ENCODE data around the gene TP53I3.
"Not testable (repeated sequence)": the region's sequence is repeated elsewhere in the genome, so short reads cannot be mapped to it uniquely, and the experiment has no call there.

Gene TP53I3

DNA sequence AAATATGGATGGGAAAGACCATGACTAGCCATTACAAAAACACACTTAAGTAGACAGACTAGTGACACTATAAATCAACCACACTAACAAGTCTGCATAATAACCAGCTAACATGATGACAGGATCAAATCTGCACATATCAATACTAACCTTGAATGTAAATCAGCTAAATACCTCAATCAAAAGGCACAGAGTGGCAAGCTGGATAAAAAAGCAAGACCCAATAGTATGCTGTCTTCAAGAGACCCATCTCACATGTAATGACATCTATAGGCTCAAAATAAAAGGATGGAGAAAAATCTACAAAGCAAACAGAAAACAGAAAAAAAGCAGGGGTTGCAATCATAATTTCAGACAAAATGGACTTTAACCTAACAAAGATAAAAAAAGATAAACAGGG, 22.2 kb upstream of the TP53I3 start:
- TF ChIP-seq, protein P1, sequence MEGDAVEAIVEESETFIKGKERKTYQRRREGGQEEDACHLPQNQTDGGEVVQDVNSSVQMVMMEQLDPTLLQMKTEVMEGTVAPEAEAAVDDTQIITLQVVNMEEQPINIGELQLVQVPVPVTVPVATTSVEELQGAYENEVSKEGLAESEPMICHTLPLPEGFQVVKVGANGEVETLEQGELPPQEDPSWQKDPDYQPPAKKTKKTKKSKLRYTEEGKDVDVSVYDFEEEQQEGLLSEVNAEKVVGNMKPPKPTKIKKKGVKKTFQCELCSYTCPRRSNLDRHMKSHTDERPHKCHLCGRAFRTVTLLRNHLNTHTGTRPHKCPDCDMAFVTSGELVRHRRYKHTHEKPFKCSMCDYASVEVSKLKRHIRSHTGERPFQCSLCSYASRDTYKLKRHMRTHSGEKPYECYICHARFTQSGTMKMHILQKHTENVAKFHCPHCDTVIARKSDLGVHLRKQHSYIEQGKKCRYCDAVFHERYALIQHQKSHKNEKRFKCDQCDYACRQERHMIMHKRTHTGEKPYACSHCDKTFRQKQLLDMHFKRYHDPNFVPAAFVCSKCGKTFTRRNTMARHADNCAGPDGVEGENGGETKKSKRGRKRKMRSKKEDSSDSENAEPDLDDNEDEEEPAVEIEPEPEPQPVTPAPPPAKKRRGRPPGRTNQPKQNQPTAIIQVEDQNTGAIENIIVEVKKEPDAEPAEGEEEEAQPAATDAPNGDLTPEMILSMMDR (IDR thresholded peaks at IDR 0.05; ENCODE audit: low read depth, low read length), result no peak
- no peak overlapping the region for H3K4me3 ChIP-seq (ENCODE audit: low read depth, low read length)

DNA sequence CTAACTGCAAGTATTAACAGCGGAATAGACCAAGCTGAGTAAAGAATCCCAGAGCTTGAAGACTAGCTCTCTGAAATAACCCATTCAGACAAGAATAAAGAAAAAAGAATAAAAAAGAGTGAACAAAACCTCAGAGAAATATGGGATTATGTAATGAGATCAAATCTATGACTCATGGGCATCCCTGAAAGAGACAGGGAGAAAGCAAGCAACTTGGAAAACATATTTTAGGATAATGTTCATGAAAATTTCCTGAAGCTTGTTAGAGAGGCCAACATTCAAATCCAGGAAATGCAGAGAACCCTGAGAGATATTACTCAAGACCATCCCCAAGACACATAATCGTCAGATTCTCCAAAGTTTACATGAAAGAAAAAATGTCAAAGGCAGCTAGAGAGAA, 21.2 kb upstream of the TP53I3 start:
- TF ChIP-seq, protein P1 (IDR thresholded peaks at IDR 0.05; ENCODE audit: low read depth, low read length), result no peak
- no peak overlapping the region for H3K4me3 ChIP-seq (ENCODE audit: low read depth, low read length)

DNA sequence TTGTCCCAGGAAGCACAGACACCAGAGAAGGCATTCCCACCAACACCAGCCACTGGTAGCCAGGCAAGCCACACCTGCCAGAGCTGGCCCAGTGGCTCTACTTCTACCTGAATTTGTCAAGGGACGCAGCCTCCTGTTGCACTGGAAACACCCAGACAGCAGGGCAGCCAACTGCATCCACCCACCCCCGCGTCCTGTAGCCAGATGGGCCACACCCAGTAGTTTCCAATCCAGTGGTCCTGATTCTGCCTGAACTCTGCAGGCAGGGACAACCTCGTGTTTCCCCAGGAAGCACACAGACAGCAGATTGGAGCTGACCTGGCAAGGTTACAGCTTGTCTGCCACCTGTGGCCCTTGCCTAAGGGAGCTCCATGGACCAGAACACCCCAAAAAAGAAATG, 20.3 kb upstream of the TP53I3 start:
- no peak overlapping the region for H3K4me3 ChIP-seq (ENCODE audit: low read depth, low read length)
- TF ChIP-seq, protein P1 (IDR thresholded peaks at IDR 0.05; ENCODE audit: low read depth, low read length), result no peak

DNA sequence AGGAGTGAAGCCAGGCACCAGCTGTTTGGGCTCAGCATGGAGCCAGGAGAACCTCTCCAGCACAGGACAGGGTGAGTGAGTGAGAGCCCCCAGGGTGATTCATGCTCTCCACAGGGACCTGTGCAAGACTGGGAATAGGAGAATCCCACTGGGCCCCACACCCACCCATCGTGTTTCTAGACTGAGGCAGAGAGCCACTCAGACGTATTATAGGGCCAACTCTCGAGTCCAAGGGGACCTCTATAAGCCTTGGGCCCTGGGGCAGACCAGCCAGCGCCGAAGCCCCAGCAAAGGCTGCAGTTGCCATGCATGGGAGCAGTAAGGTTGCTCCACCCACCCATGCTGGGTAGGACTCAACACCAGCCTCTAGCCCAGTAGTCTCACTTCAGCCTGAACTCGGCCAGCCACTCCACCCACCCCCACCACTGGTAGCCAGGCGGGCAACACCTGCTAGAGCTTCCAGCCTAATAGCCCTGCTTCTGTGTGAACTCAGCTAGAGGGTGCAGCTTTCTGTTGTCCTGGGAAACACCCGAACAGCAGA, 19.5 kb upstream of the TP53I3 start:
- TF ChIP-seq, protein P1 (IDR thresholded peaks at IDR 0.05; ENCODE audit: low read depth, low read length), result no peak
- no peak overlapping the region for H3K4me3 ChIP-seq (ENCODE audit: low read depth, low read length)

- H3K4me3 ChIP-seq (ENCODE audit: low read depth, low read length), result no peak overlapping the region
- TF ChIP-seq, protein P1 (IDR thresholded peaks at IDR 0.05; ENCODE audit: low read depth, low read length), result no peak
Observed at GRCh38 chr2:24102677-24103076, 18.0 kb upstream of the TP53I3 start.

DNA sequence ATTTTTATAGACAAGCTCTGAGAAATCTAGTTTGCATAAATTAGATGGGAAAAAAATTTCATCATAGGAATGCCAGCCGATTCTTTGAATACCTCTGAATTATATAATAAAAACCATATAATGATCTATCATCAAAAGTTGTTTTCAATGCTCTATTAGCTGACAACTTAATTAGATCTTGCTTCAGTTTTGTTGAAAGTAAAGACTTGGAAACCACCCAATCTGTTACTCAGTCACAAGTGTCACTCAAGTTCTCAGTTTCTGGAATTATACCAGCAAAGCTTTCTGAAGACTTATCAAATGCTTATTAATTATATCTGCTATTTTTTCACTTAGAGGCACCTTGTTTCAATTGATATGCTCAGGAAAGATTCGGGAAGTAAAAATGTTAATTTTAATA, 17.4 kb upstream of the TP53I3 start:
- H3K4me3 ChIP-seq (ENCODE audit: low read depth, low read length), result no peak overlapping the region
- TF ChIP-seq, protein P1 (IDR thresholded peaks at IDR 0.05; ENCODE audit: low read depth, low read length), result no peak

GRCh38 chr2:24100732-24101131, 16.1 kb upstream of the TP53I3 start:
- H3K4me3 ChIP-seq (ENCODE audit: low read depth, low read length), result not testable (repeated sequence)

- not testable (repeated sequence) for H3K4me3 ChIP-seq (ENCODE audit: low read depth, low read length)
Observed at GRCh38 chr2:24095171-24095677, 10.6 kb upstream of the TP53I3 start.

- H3K4me3 ChIP-seq (ENCODE audit: low read depth, low read length), result not testable (repeated sequence)
Observed at GRCh38 chr2:24093270-24093669, 8.6 kb upstream of the TP53I3 start.
